GM23338 (cell line): Measurements from ENCODE around the gene DISP3. TPM values are rescaled to one million over a fixed set of nuclear protein-coding genes. Genes with fewer than 3 reads are reported as not detected.

Experiments used
- ATAC-seq: fragments of 200-7000 bp; cut with Tn5 transposase; 3 replicates; pipeline ENCODE4 v1.9.1; 2020
- DNase-seq: peaks from one replicate; pipeline ENCODE4 v3.0.0-alpha.2; 2015; ENCODE audit warnings: low spot score
- H2AFZ ChIP-seq: fragments of 200-600 bp; sonication (generic); 2 replicates; pipeline ENCODE4 v1.8.0; 2016; ENCODE audit warnings: antibody characterized with exemption, mild to moderate bottlenecking, moderate library complexity
- H3F3A ChIP-seq: fragments of 200-600 bp; sonication (generic); replicated peaks from 2 replicates; pipeline ENCODE4 v1.8.0; 2017; ENCODE audit warnings: antibody characterized with exemption, mixed run types, low read depth
- H3K27ac ChIP-seq: fragments of 200-600 bp; sonication (generic); 2 replicates; pipeline ENCODE4 v1.6.1; 2016; ENCODE audit warnings: low read depth
- H3K27me3 ChIP-seq: fragments of 200-600 bp; sonication (generic); 2 replicates; pipeline ENCODE4 v1.8.0; 2016; ENCODE audit warnings: mild to moderate bottlenecking, mixed run types, moderate library complexity; ENCODE audit not compliant: insufficient read depth
- H3K36me3 ChIP-seq: fragments of 200-600 bp; sonication (generic); 2 replicates; pipeline ENCODE4 v1.8.0; 2016; ENCODE audit warnings: mild to moderate bottlenecking; ENCODE audit not compliant: insufficient read depth
- H3K4me1 ChIP-seq: fragments of 200-600 bp; sonication (generic); 2 replicates; pipeline ENCODE4 v1.8.0; 2016; ENCODE audit warnings: mild to moderate bottlenecking, moderate library complexity; ENCODE audit not compliant: insufficient read depth
- H3K4me2 ChIP-seq: fragments of 200-600 bp; sonication (generic); 2 replicates; pipeline ENCODE4 v1.7.1; 2017; ENCODE audit warnings: mixed run types
- H3K4me3 ChIP-seq: fragments of 200-600 bp; sonication (generic); 2 replicates; pipeline ENCODE4 v1.6.1; 2016; ENCODE audit warnings: mixed run types
- H3K79me2 ChIP-seq: fragments of 200-600 bp; sonication (generic); replicated peaks from 2 replicates; pipeline ENCODE4 v1.8.0; 2017; ENCODE audit warnings: mild to moderate bottlenecking; ENCODE audit not compliant: insufficient read depth
- H3K9me2 ChIP-seq: fragments of 200-600 bp; sonication (generic); 2 replicates; pipeline ENCODE4 v1.8.0; 2017; ENCODE audit not compliant: insufficient read depth
- H4K20me1 ChIP-seq: fragments of 200-600 bp; sonication (generic); replicated peaks from 2 replicates; pipeline ENCODE4 v1.8.0; 2017; ENCODE audit warnings: mild to moderate bottlenecking; ENCODE audit not compliant: insufficient read depth
- H3K27ac Mint-ChIP-seq: 2 replicates; pipeline ENCODE4 v1.8.0; 2020; ENCODE audit warnings: inconsistent platforms, mild to moderate bottlenecking, moderate library complexity, mixed read lengths
- H3K27me3 Mint-ChIP-seq: 3 replicates; pipeline ENCODE4 v1.8.0; 2022; ENCODE audit warnings: low read depth, mild to moderate bottlenecking, moderate library complexity, mixed read lengths, inconsistent platforms; ENCODE audit not compliant: insufficient read depth, poor library complexity
- H3K36me3 Mint-ChIP-seq: 3 replicates; pipeline ENCODE4 v1.8.0; 2021; ENCODE audit warnings: low read depth, mild to moderate bottlenecking, inconsistent platforms, moderate library complexity, mixed read lengths
- H3K4me1 Mint-ChIP-seq: 3 replicates; pipeline ENCODE4 v1.8.0; 2020; ENCODE audit warnings: mild to moderate bottlenecking, inconsistent platforms, mixed read lengths
- H3K4me3 Mint-ChIP-seq: 3 replicates; pipeline ENCODE4 v1.8.0; 2021; ENCODE audit warnings: moderate library complexity, mild to moderate bottlenecking, inconsistent platforms, mixed read lengths
- H3K9me3 Mint-ChIP-seq: 3 replicates; pipeline ENCODE4 v1.8.0; 2020; ENCODE audit warnings: moderate library complexity, mild to moderate bottlenecking, inconsistent platforms, mixed read lengths
- CREB1 ChIP-seq: fragments of 250-450 bp; sonication (Bioruptor Pico); IDR thresholded peaks from 2 replicates; pipeline ENCODE4 v1.5.0; 2020; ENCODE audit warnings: low read depth, mild to moderate bottlenecking, moderate library complexity
- EZH2 ChIP-seq: fragments of 200-600 bp; sonication (generic); IDR thresholded peaks from one replicate; pipeline ENCODE4 v1.8.0; 2017; ENCODE audit warnings: antibody characterized with exemption, mild to moderate bottlenecking, low read depth; ENCODE audit not compliant: unreplicated experiment
- EZH2phosphoT487 ChIP-seq: fragments of 200-600 bp; sonication (generic); IDR thresholded peaks from one replicate; pipeline ENCODE4 v1.8.1; 2018; ENCODE audit warnings: antibody characterized with exemption; ENCODE audit not compliant: unreplicated experiment
- JUNB ChIP-seq: IDR thresholded peaks from one replicate; pipeline ENCODE4 v1.6.1; 2016; ENCODE audit warnings: antibody characterized with exemption; ENCODE audit not compliant: unreplicated experiment
- NANOG ChIP-seq: IDR thresholded peaks from 2 replicates; pipeline ENCODE4 v1.6.1; 2016; ENCODE audit warnings: antibody characterized with exemption, borderline replicate concordance
- POLR2AphosphoS5 ChIP-seq: IDR thresholded peaks from 2 replicates; pipeline ENCODE4 v1.6.1; 2016; ENCODE audit warnings: antibody characterized with exemption, low read depth
- STAT1 ChIP-seq: IDR thresholded peaks from one replicate; pipeline ENCODE4 v1.6.1; 2016; ENCODE audit warnings: antibody characterized with exemption; ENCODE audit not compliant: unreplicated experiment
- ZNF114 ChIP-seq: fragments of 250-450 bp; sonication (Bioruptor Pico); IDR thresholded peaks from 2 replicates; pipeline ENCODE4 v1.5.0; 2020; ENCODE audit warnings: mild to moderate bottlenecking, moderate library complexity
- ZNF331 ChIP-seq: fragments of 250-450 bp; sonication (Bioruptor Pico); IDR thresholded peaks from 2 replicates; pipeline ENCODE4 v1.5.0; 2020; ENCODE audit warnings: low read depth, mild to moderate bottlenecking, moderate library complexity
- polyA plus RNA-seq: library from polyadenylated mRNA; unstranded; fragments of >200 nt; fragmentation: Nextera tagmentation; extraction: Ambion mirVana; gene quantifications from 2 replicates; pipeline ENCODE4 v1.2.1, GENCODE V29; 2016
- total RNA-seq: library from RNA; depleted of rRNA; stranded (reverse); fragments of >200 nt; shearing (Covaris generic); gene quantifications from 2 replicates; pipeline ENCODE4 v1.2.3, GENCODE V29; 2014
- TF ChIP-seq, protein P1 (sequence below), 2 experiments: fragments of 200-600 bp in 1 of 2; sonication (generic) in 1 of 2; conservative IDR thresholded peaks; 2 replicates each; pipeline versions ENCODE4 v1.5.1 to v1.6.1; 2016 to 2017; ENCODE audit warnings: antibody characterized with exemption in 2 of 2, low read depth in 2 of 2, mild to moderate bottlenecking in 2 of 2, moderate library complexity in 1 of 2
- TF ChIP-seq, protein P2 (sequence below): fragments of 250-450 bp; sonication (Bioruptor Pico); IDR thresholded peaks from 2 replicates; pipeline ENCODE4 v1.5.0; 2020; ENCODE audit warnings: mild to moderate bottlenecking, moderate library complexity
- TF ChIP-seq, protein P3 (sequence below): IDR thresholded peaks from one replicate; pipeline ENCODE4 v1.6.1; 2018; ENCODE audit warnings: antibody characterized with exemption; ENCODE audit not compliant: unreplicated experiment
- TF ChIP-seq, protein P4 (sequence below): IDR thresholded peaks from 2 replicates; pipeline ENCODE4 v1.6.1; 2016; ENCODE audit warnings: antibody characterized with exemption

The DISP3 gene
- total and polyA plus RNA-seq, 2 experiments from 2014 or later: 3.2 to 11.1 TPM

DNA sequence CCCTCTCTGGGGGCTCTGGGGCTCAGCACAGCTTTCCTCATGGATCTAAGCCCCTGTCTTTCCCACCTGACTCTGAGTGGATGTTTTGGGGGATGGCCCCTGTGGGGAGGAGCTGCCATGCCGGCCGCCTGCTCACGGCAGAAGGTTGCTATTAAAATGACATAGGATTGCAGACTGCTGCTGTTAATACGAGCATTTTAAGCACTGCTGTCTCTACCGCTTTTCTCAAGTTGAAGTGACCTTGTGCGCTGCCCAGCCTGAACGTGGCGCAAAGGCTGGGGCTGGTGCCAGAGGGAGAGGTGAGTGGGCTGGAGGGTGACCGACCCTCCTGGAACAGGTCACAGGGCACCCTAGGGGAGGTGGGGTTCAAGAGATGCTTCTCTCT, 58.4 kb downstream of the DISP3 start:
- Histone ChIP-seq H3K4me2 (no peak overlapping the region), H3K79me2 (no peaks in the 10 kb centered on the region), H3K4me3 (no peak overlapping the region), H2AFZ (no peak overlapping the region), H3K4me1 (no peaks in the 10 kb centered on the region; the same call in 1 of the 2 replicates), H3K9me2 (no peaks in the 10 kb centered on the region), H3K27ac (no peak overlapping the region), H4K20me1 (no peaks in the 10 kb centered on the region), H3K27me3 (no peaks in the 10 kb centered on the region), H3K36me3 (no peaks in the 10 kb centered on the region), H3F3A (no peaks in the 10 kb centered on the region)
- H3K9me3 Mint-ChIP-seq: no peaks in the 10 kb centered on the region
- ATAC-seq: no peak
- no peak overlapping the region for H3K27ac Mint-ChIP-seq
- no peak for TF ChIP-seq NANOG
- TF ChIP-seq EZH2: no peak
- TF ChIP-seq, protein P1, sequence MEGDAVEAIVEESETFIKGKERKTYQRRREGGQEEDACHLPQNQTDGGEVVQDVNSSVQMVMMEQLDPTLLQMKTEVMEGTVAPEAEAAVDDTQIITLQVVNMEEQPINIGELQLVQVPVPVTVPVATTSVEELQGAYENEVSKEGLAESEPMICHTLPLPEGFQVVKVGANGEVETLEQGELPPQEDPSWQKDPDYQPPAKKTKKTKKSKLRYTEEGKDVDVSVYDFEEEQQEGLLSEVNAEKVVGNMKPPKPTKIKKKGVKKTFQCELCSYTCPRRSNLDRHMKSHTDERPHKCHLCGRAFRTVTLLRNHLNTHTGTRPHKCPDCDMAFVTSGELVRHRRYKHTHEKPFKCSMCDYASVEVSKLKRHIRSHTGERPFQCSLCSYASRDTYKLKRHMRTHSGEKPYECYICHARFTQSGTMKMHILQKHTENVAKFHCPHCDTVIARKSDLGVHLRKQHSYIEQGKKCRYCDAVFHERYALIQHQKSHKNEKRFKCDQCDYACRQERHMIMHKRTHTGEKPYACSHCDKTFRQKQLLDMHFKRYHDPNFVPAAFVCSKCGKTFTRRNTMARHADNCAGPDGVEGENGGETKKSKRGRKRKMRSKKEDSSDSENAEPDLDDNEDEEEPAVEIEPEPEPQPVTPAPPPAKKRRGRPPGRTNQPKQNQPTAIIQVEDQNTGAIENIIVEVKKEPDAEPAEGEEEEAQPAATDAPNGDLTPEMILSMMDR (conservative IDR thresholded peaks at IDR 0.05; ENCODE audit: low read depth in 2 of 2): no peak
- TF ChIP-seq POLR2AphosphoS5: no peak
- TF ChIP-seq ZNF114 (CRISPR knock-in tag): no peak
- no peak for TF ChIP-seq EZH2phosphoT487
- TF ChIP-seq, protein P2, sequence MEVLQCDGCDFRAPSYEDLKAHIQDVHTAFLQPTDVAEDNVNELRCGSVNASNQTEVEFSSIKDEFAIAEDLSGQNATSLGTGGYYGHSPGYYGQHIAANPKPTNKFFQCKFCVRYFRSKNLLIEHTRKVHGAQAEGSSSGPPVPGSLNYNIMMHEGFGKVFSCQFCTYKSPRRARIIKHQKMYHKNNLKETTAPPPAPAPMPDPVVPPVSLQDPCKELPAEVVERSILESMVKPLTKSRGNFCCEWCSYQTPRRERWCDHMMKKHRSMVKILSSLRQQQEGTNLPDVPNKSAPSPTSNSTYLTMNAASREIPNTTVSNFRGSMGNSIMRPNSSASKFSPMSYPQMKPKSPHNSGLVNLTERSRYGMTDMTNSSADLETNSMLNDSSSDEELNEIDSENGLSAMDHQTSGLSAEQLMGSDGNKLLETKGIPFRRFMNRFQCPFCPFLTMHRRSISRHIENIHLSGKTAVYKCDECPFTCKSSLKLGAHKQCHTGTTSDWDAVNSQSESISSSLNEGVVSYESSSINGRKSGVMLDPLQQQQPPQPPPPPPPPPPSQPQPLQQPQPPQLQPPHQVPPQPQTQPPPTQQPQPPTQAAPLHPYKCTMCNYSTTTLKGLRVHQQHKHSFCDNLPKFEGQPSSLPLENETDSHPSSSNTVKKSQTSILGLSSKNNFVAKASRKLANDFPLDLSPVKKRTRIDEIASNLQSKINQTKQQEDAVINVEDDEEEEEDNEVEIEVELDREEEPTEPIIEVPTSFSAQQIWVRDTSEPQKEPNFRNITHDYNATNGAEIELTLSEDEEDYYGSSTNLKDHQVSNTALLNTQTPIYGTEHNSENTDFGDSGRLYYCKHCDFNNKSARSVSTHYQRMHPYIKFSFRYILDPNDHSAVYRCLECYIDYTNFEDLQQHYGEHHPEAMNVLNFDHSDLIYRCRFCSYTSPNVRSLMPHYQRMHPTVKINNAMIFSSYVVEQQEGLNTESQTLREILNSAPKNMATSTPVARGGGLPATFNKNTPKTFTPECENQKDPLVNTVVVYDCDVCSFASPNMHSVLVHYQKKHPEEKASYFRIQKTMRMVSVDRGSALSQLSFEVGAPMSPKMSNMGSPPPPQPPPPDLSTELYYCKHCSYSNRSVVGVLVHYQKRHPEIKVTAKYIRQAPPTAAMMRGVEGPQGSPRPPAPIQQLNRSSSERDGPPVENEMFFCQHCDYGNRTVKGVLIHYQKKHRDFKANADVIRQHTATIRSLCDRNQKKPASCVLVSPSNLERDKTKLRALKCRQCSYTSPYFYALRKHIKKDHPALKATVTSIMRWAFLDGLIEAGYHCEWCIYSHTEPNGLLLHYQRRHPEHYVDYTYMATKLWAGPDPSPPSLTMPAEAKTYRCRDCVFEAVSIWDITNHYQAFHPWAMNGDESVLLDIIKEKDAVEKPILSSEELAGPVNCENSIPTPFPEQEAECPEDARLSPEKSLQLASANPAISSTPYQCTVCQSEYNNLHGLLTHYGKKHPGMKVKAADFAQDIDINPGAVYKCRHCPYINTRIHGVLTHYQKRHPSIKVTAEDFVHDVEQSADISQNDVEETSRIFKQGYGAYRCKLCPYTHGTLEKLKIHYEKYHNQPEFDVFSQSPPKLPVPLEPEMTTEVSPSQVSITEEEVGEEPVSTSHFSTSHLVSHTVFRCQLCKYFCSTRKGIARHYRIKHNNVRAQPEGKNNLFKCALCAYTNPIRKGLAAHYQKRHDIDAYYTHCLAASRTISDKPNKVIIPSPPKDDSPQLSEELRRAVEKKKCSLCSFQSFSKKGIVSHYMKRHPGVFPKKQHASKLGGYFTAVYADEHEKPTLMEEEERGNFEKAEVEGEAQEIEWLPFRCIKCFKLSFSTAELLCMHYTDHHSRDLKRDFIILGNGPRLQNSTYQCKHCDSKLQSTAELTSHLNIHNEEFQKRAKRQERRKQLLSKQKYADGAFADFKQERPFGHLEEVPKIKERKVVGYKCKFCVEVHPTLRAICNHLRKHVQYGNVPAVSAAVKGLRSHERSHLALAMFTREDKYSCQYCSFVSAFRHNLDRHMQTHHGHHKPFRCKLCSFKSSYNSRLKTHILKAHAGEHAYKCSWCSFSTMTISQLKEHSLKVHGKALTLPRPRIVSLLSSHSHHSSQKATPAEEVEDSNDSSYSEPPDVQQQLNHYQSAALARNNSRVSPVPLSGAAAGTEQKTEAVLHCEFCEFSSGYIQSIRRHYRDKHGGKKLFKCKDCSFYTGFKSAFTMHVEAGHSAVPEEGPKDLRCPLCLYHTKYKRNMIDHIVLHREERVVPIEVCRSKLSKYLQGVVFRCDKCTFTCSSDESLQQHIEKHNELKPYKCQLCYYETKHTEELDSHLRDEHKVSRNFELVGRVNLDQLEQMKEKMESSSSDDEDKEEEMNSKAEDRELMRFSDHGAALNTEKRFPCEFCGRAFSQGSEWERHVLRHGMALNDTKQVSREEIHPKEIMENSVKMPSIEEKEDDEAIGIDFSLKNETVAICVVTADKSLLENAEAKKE (CRISPR knock-in tag): no peak
- TF ChIP-seq CREB1 (CRISPR knock-in tag): no peak
- TF ChIP-seq ZNF331 (CRISPR knock-in tag): no peak
- TF ChIP-seq, protein P3, sequence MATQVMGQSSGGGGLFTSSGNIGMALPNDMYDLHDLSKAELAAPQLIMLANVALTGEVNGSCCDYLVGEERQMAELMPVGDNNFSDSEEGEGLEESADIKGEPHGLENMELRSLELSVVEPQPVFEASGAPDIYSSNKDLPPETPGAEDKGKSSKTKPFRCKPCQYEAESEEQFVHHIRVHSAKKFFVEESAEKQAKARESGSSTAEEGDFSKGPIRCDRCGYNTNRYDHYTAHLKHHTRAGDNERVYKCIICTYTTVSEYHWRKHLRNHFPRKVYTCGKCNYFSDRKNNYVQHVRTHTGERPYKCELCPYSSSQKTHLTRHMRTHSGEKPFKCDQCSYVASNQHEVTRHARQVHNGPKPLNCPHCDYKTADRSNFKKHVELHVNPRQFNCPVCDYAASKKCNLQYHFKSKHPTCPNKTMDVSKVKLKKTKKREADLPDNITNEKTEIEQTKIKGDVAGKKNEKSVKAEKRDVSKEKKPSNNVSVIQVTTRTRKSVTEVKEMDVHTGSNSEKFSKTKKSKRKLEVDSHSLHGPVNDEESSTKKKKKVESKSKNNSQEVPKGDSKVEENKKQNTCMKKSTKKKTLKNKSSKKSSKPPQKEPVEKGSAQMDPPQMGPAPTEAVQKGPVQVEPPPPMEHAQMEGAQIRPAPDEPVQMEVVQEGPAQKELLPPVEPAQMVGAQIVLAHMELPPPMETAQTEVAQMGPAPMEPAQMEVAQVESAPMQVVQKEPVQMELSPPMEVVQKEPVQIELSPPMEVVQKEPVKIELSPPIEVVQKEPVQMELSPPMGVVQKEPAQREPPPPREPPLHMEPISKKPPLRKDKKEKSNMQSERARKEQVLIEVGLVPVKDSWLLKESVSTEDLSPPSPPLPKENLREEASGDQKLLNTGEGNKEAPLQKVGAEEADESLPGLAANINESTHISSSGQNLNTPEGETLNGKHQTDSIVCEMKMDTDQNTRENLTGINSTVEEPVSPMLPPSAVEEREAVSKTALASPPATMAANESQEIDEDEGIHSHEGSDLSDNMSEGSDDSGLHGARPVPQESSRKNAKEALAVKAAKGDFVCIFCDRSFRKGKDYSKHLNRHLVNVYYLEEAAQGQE: no peak
- no peak for TF ChIP-seq STAT1
- TF ChIP-seq JUNB: no peak
- TF ChIP-seq, protein P4, sequence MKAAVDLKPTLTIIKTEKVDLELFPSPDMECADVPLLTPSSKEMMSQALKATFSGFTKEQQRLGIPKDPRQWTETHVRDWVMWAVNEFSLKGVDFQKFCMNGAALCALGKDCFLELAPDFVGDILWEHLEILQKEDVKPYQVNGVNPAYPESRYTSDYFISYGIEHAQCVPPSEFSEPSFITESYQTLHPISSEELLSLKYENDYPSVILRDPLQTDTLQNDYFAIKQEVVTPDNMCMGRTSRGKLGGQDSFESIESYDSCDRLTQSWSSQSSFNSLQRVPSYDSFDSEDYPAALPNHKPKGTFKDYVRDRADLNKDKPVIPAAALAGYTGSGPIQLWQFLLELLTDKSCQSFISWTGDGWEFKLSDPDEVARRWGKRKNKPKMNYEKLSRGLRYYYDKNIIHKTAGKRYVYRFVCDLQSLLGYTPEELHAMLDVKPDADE: no peak
- no peak for DNase-seq
- H3K4me1 Mint-ChIP-seq: peaks cover 14% of the 10 kb centered on the region
- H3K27me3 Mint-ChIP-seq: peaks cover 13% of the 10 kb centered on the region
- H3K36me3 Mint-ChIP-seq: no peaks in the 10 kb centered on the region; the same call in 2 of the 3 replicates
- no peak overlapping the region for H3K4me3 Mint-ChIP-seq
